Measurements from ENCODE around the gene SPARCL1.
A peak's percentile ranks its signal among the peaks of the same experiment; 100 is the strongest.
"Not testable (repeated sequence)": the region's sequence is repeated elsewhere in the genome, so short reads cannot be mapped to it uniquely, and the experiment has no call there.

SPARCL1 gene

DNA sequence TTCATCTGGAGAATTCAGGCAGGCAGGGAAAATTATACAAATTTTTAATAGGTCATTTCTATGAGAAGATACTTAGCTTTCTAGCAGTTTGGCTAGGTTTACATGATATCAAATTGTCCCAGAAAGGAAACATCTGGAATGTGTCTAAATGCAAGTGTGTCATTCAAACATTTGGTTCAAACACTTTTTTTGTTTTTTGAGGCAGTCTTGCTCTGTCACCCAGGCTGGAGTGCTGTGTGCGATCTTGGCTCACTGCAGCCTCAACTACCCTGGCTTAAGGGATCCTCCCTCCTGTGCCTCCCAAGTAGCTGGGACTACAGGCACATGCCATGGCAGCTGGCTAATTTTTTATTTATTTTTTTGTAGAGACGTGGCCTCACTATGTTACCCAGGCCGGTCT is 31.6 kb downstream of the SPARCL1 start:
- DNase-seq (ENCODE audit: low read depth): no peak
- TF ChIP-seq, protein P1, sequence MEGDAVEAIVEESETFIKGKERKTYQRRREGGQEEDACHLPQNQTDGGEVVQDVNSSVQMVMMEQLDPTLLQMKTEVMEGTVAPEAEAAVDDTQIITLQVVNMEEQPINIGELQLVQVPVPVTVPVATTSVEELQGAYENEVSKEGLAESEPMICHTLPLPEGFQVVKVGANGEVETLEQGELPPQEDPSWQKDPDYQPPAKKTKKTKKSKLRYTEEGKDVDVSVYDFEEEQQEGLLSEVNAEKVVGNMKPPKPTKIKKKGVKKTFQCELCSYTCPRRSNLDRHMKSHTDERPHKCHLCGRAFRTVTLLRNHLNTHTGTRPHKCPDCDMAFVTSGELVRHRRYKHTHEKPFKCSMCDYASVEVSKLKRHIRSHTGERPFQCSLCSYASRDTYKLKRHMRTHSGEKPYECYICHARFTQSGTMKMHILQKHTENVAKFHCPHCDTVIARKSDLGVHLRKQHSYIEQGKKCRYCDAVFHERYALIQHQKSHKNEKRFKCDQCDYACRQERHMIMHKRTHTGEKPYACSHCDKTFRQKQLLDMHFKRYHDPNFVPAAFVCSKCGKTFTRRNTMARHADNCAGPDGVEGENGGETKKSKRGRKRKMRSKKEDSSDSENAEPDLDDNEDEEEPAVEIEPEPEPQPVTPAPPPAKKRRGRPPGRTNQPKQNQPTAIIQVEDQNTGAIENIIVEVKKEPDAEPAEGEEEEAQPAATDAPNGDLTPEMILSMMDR (IDR thresholded peaks at IDR 0.05; ENCODE audit: insufficient read depth, low read depth, low read length, missing control alignments): no peak
- H3K4me3 ChIP-seq (ENCODE audit: low read depth, low read length): no peak overlapping the region

DNA sequence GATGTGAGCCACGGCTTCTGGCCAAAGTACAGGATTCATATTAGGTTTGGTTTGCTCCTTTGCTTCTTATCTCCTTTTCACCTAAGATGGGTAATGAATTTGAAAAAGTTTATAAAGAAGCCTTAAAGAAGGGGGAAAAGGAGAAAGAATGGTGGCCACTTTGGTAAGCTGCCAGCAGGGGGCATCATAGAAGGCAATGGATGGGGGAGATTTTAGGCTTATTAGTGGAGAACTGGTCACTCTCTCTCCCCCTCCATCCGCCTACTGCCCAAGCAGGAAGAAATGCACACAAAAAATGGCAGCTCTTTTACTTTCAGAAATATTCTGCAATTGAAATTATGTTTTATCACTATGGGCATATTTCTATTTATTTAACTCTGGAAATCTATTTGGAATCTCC is 32.0 kb downstream of the SPARCL1 start:
- H3K4me3 ChIP-seq (ENCODE audit: low read depth, low read length): no peak overlapping the region
- TF ChIP-seq, protein P1 (IDR thresholded peaks at IDR 0.05; ENCODE audit: insufficient read depth, low read depth, low read length, missing control alignments): peak; percentile 57
- DNase-seq (ENCODE audit: low read depth): peak; percentile 30

- H3K4me3 ChIP-seq (ENCODE audit: low read depth, low read length): no peak overlapping the region
- no peak for DNase-seq (ENCODE audit: low read depth)
- TF ChIP-seq, protein P1 (IDR thresholded peaks at IDR 0.05; ENCODE audit: insufficient read depth, low read depth, low read length, missing control alignments): no peak
Observed at GRCh38 chr4:87493115-87493514, 36.1 kb downstream of the SPARCL1 start.

DNA sequence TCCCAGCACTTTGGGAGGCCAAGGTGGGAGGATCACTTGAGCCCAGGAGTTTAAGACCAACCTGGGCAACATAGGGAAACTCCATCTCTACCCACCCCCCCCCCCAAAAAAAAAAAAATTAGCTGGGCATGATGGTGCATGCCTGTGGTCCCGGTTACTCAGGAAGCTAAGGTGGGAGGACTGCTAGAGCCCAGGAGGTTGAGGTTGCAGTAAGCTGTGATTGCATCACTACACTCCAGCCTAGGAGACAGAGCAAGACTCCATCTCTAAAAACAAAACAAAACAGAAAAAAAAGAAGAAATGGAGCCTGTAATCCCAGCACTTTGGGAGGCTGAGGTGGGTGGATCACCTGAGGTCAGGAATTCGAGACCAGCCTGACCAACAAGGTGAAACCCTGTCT is 37.3 kb downstream of the SPARCL1 start:
- DNase-seq (ENCODE audit: low read depth); H3K4me3 ChIP-seq (ENCODE audit: low read depth, low read length): not testable (repeated sequence)

DNA sequence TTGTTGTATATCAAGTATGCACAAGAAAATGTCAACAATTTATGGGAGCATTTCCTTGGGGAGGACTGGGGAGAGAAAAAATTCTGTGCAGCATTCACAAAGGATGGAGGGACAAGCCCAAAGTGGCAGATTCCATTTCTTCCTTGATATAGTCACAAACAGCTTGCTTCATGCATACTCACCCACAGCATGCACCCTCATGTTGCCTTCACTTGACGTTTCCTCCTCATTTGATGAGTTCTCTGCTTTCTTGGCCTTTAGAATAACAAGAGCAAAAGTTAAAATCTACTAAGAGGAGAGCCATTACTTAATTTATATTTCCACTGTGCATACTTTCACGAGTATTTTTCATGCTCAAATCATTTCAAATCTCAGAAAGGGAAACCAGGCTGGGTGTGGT is 37.7 kb downstream of the SPARCL1 start:
- TF ChIP-seq, protein P1 (IDR thresholded peaks at IDR 0.05; ENCODE audit: insufficient read depth, low read depth, low read length, missing control alignments): no peak
- no peak for DNase-seq (ENCODE audit: low read depth)
- H3K4me3 ChIP-seq (ENCODE audit: low read depth, low read length): no peak overlapping the region

GRCh38 chr4:87490664-87491369 is 38.4 kb downstream of the SPARCL1 start:
- TF ChIP-seq, protein P1 (IDR thresholded peaks at IDR 0.05; ENCODE audit: insufficient read depth, low read depth, low read length, missing control alignments): no peak
- no peak for DNase-seq (ENCODE audit: low read depth)
- no peak overlapping the region for H3K4me3 ChIP-seq (ENCODE audit: low read depth, low read length)

- TF ChIP-seq, protein P1 (IDR thresholded peaks at IDR 0.05; ENCODE audit: insufficient read depth, low read depth, low read length, missing control alignments): no peak
- no peak for DNase-seq (ENCODE audit: low read depth)
- no peak overlapping the region for H3K4me3 ChIP-seq (ENCODE audit: low read depth, low read length)
Observed at GRCh38 chr4:87489678-87490077, 39.5 kb downstream of the SPARCL1 start.

GRCh38 chr4:87488666-87489065 is 40.5 kb downstream of the SPARCL1 start:
- not testable (repeated sequence) for DNase-seq (ENCODE audit: low read depth)

GRCh38 chr4:87483247-87483646 is 45.9 kb downstream of the SPARCL1 start:
- DNase-seq (ENCODE audit: low read depth); H3K4me3 ChIP-seq (ENCODE audit: low read depth, low read length): not testable (repeated sequence)

More at GRCh38 chr4:87488666-87489065, 40.5 kb downstream of the SPARCL1 start:
- H3K4me3 ChIP-seq (ENCODE audit: low read depth, low read length): not testable (repeated sequence)
